WTC11 (cell line): ENCODE data around the gene PSKH1. TPM values are rescaled to one million over a fixed set of nuclear protein-coding genes. Genes with fewer than 3 reads are reported as not detected.

Experiments used
- CREB1 ChIP-seq: sonication (generic); formaldehyde crosslinking; IDR thresholded peaks from 2 replicates; pipeline ENCODE4 v1.8.0; 2023; ENCODE audit warnings: mild to moderate bottlenecking, missing genetic modification reagents
- ELF4 ChIP-seq: sonication (generic); formaldehyde crosslinking; IDR thresholded peaks from 2 replicates; pipeline ENCODE4 v1.8.1; 2022; ENCODE audit warnings: low read depth, mild to moderate bottlenecking, moderate library complexity, missing genetic modification reagents
- FOXK1 ChIP-seq: sonication (generic); formaldehyde crosslinking; IDR thresholded peaks from 2 replicates; pipeline ENCODE4 v1.8.0; 2022; ENCODE audit warnings: mild to moderate bottlenecking, moderate library complexity, missing genetic modification reagents
- FOXP4 ChIP-seq: sonication (generic); formaldehyde crosslinking; IDR thresholded peaks from 2 replicates; pipeline ENCODE4 v1.8.0; 2022; ENCODE audit warnings: mild to moderate bottlenecking, missing genetic modification reagents
- IRF1 ChIP-seq: sonication (generic); formaldehyde crosslinking; IDR thresholded peaks from 2 replicates; pipeline ENCODE4 v1.8.0; 2023; ENCODE audit warnings: missing genetic modification reagents
- KAT7 ChIP-seq: sonication (generic); formaldehyde crosslinking; IDR thresholded peaks from 2 replicates; pipeline ENCODE4 v1.8.1; 2023; ENCODE audit warnings: missing genetic modification reagents, mild to moderate bottlenecking, borderline replicate concordance
- MYBL2 ChIP-seq: sonication (generic); formaldehyde crosslinking; IDR thresholded peaks from 2 replicates; pipeline ENCODE4 v1.8.1; 2023; ENCODE audit warnings: mild to moderate bottlenecking, moderate library complexity, missing genetic modification reagents
- OVOL2 ChIP-seq: fragments of 250-450 bp; sonication (Bioruptor Pico); IDR thresholded peaks from 2 replicates; pipeline ENCODE4 v1.9.0; 2021; ENCODE audit warnings: mild to moderate bottlenecking, borderline replicate concordance
- PREB ChIP-seq: sonication (generic); formaldehyde crosslinking; IDR thresholded peaks from 2 replicates; pipeline ENCODE4 v1.8.1; 2022; ENCODE audit warnings: mild to moderate bottlenecking, missing genetic modification reagents, moderate library complexity, borderline replicate concordance
- ZNF423 ChIP-seq: fragments of 250-450 bp; sonication (Bioruptor Pico); IDR thresholded peaks from 2 replicates; pipeline ENCODE4 v2.1.2; 2022; ENCODE audit warnings: mild to moderate bottlenecking, moderate library complexity
- ZNF532 ChIP-seq: fragments of 250-450 bp; sonication (Bioruptor Pico); IDR thresholded peaks from 2 replicates; pipeline ENCODE4 v1.9.0; 2021; ENCODE audit warnings: mild to moderate bottlenecking, borderline replicate concordance
- ZNF671 ChIP-seq: fragments of 250-450 bp; sonication (Bioruptor Pico); IDR thresholded peaks from 2 replicates; pipeline ENCODE4 v1.8.0; 2021; ENCODE audit warnings: mild to moderate bottlenecking
- total RNA-seq: library from RNA; stranded (reverse); gene quantifications from 3 replicates; pipeline ENCODE4 v1.2.3, GENCODE V29; 2021
- TF ChIP-seq, protein P1 (sequence below): sonication (generic); formaldehyde crosslinking; IDR thresholded peaks from 2 replicates; pipeline ENCODE4 v1.8.1; 2023; ENCODE audit warnings: mild to moderate bottlenecking, missing genetic modification reagents, moderate library complexity
- TF ChIP-seq, protein P2 (sequence below): sonication (generic); formaldehyde crosslinking; IDR thresholded peaks from 2 replicates; pipeline ENCODE4 v1.8.0; 2022; ENCODE audit warnings: mild to moderate bottlenecking, missing genetic modification reagents
- TF ChIP-seq, protein P3 (sequence below): sonication (generic); formaldehyde crosslinking; IDR thresholded peaks from 2 replicates; pipeline ENCODE4 v1.8.1; 2023; ENCODE audit warnings: mild to moderate bottlenecking, missing genetic modification reagents
- TF ChIP-seq, protein P4 (sequence below): fragments of 200-600 bp; IDR thresholded peaks from 2 replicates; pipeline ENCODE4 v1.8.0; 2022; ENCODE audit warnings: antibody characterized with exemption
- TF ChIP-seq, protein P5 (sequence below): sonication (generic); formaldehyde crosslinking; IDR thresholded peaks from 2 replicates; pipeline ENCODE4 v1.8.0; 2022; ENCODE audit warnings: mild to moderate bottlenecking, missing genetic modification reagents
- TF ChIP-seq, protein P6 (sequence below): sonication (generic); formaldehyde crosslinking; IDR thresholded peaks from 2 replicates; pipeline ENCODE4 v1.8.0; 2023; ENCODE audit warnings: missing genetic modification reagents, mild to moderate bottlenecking, borderline replicate concordance

PSKH1 gene
- total RNA-seq, 1 experiment from 2014 or later, result 32.6 TPM

DNA sequence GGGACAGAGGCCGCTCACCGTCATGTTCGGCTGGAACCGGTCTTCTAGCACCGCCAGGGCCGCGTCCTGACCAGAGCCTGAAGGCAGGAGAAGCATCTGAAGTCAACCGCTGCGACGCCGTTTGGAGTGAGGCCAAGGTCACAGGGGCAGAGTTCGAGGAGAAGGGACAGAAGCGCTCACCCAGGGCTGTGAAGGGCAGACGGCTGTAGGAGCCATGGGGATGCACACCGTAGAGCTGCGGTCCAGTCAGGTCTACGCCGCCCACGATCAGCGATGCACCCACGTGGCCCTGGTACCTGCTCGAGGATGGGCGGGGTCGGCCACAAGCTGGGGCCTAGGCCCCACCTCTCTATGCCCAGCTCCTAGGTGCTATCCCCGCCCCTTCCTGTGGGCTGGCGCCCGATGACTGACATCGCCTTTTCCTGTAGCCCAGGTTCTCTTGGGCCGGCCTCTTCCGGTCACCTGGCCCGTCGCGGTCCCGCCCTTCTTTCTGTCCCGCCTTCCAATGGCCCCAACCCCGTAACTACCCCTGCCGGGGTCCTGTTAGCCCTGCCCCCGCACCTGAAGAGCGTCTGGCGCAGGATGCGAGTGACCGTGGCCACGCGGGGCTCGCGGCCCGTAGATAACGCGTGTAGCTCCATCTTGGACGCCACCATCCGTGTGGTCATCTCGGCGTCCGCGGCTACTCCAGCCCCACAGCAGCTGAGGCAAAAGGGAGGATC, 42.5 kb downstream of the PSKH1 start (continued):
- TF ChIP-seq FOXP4 (CRISPR knock-in tag), result peak; percentile 20; the same call in 1 of the 2 replicates
- TF ChIP-seq, protein P1, sequence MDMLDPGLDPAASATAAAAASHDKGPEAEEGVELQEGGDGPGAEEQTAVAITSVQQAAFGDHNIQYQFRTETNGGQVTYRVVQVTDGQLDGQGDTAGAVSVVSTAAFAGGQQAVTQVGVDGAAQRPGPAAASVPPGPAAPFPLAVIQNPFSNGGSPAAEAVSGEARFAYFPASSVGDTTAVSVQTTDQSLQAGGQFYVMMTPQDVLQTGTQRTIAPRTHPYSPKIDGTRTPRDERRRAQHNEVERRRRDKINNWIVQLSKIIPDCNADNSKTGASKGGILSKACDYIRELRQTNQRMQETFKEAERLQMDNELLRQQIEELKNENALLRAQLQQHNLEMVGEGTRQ (CRISPR knock-in tag), result peak; percentile 94
- TF ChIP-seq, protein P2, sequence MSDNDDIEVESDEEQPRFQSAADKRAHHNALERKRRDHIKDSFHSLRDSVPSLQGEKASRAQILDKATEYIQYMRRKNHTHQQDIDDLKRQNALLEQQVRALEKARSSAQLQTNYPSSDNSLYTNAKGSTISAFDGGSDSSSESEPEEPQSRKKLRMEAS (CRISPR knock-in tag), result peak; percentile 97
- TF ChIP-seq, protein P3, sequence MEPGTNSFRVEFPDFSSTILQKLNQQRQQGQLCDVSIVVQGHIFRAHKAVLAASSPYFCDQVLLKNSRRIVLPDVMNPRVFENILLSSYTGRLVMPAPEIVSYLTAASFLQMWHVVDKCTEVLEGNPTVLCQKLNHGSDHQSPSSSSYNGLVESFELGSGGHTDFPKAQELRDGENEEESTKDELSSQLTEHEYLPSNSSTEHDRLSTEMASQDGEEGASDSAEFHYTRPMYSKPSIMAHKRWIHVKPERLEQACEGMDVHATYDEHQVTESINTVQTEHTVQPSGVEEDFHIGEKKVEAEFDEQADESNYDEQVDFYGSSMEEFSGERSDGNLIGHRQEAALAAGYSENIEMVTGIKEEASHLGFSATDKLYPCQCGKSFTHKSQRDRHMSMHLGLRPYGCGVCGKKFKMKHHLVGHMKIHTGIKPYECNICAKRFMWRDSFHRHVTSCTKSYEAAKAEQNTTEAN (CRISPR knock-in tag), result peak; percentile 18; the same call in 1 of the 2 replicates
- peak; percentile 25; the same call in 1 of the 2 replicates for TF ChIP-seq PREB (CRISPR knock-in tag)
- TF ChIP-seq ZNF671 (CRISPR knock-in tag), result no peak
- peak; percentile 85; the same call in 1 of the 2 replicates for TF ChIP-seq MYBL2 (CRISPR knock-in tag)
- peak; percentile 76 for TF ChIP-seq FOXK1 (CRISPR knock-in tag)
- TF ChIP-seq, protein P4, sequence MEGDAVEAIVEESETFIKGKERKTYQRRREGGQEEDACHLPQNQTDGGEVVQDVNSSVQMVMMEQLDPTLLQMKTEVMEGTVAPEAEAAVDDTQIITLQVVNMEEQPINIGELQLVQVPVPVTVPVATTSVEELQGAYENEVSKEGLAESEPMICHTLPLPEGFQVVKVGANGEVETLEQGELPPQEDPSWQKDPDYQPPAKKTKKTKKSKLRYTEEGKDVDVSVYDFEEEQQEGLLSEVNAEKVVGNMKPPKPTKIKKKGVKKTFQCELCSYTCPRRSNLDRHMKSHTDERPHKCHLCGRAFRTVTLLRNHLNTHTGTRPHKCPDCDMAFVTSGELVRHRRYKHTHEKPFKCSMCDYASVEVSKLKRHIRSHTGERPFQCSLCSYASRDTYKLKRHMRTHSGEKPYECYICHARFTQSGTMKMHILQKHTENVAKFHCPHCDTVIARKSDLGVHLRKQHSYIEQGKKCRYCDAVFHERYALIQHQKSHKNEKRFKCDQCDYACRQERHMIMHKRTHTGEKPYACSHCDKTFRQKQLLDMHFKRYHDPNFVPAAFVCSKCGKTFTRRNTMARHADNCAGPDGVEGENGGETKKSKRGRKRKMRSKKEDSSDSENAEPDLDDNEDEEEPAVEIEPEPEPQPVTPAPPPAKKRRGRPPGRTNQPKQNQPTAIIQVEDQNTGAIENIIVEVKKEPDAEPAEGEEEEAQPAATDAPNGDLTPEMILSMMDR, result no peak
- no peak for TF ChIP-seq ELF4
- no peak for TF ChIP-seq IRF1 (CRISPR knock-in tag)
- TF ChIP-seq ZNF532 (CRISPR knock-in tag), result no peak
- TF ChIP-seq ZNF423 (CRISPR knock-in tag), result no peak
- TF ChIP-seq, protein P5, sequence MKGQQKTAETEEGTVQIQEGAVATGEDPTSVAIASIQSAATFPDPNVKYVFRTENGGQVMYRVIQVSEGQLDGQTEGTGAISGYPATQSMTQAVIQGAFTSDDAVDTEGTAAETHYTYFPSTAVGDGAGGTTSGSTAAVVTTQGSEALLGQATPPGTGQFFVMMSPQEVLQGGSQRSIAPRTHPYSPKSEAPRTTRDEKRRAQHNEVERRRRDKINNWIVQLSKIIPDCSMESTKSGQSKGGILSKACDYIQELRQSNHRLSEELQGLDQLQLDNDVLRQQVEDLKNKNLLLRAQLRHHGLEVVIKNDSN (CRISPR knock-in tag), result peak; percentile 94
- peak; percentile 70; the same call in 1 of the 2 replicates for TF ChIP-seq CREB1 (CRISPR knock-in tag)
- TF ChIP-seq OVOL2, result no peak
- 0 out of 2 replicates have a peak, but pooled peaks have one; percentile 27 for TF ChIP-seq KAT7 (CRISPR knock-in tag)
- TF ChIP-seq, protein P6, sequence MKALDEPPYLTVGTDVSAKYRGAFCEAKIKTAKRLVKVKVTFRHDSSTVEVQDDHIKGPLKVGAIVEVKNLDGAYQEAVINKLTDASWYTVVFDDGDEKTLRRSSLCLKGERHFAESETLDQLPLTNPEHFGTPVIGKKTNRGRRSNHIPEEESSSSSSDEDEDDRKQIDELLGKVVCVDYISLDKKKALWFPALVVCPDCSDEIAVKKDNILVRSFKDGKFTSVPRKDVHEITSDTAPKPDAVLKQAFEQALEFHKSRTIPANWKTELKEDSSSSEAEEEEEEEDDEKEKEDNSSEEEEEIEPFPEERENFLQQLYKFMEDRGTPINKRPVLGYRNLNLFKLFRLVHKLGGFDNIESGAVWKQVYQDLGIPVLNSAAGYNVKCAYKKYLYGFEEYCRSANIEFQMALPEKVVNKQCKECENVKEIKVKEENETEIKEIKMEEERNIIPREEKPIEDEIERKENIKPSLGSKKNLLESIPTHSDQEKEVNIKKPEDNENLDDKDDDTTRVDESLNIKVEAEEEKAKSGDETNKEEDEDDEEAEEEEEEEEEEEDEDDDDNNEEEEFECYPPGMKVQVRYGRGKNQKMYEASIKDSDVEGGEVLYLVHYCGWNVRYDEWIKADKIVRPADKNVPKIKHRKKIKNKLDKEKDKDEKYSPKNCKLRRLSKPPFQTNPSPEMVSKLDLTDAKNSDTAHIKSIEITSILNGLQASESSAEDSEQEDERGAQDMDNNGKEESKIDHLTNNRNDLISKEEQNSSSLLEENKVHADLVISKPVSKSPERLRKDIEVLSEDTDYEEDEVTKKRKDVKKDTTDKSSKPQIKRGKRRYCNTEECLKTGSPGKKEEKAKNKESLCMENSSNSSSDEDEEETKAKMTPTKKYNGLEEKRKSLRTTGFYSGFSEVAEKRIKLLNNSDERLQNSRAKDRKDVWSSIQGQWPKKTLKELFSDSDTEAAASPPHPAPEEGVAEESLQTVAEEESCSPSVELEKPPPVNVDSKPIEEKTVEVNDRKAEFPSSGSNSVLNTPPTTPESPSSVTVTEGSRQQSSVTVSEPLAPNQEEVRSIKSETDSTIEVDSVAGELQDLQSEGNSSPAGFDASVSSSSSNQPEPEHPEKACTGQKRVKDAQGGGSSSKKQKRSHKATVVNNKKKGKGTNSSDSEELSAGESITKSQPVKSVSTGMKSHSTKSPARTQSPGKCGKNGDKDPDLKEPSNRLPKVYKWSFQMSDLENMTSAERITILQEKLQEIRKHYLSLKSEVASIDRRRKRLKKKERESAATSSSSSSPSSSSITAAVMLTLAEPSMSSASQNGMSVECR, result peak; percentile 52
